ENCODE results near the gene APOL1.
"Not testable (repeated sequence)": the region's sequence is repeated elsewhere in the genome, so short reads cannot be mapped to it uniquely, and the experiment has no call there.

The APOL1 gene

GRCh38 chr22:36257948-36258670 is 5.2 kb downstream of the APOL1 start:
- Histone ChIP-seq H3K4me3 (ENCODE audit: low read depth in 1 of 2, low read length in 2 of 2) (no peak overlapping the region), H4K20me1 (ENCODE audit: insufficient read depth, low read length) (no peaks in the 10 kb centered on the region), H3K27ac (ENCODE audit: low read length) (peak overlapping the region; percentile 56), H3K36me3 (ENCODE audit: insufficient read depth, low read length) (peaks cover 32% of the 10 kb centered on the region), H2AFZ (ENCODE audit: low read depth, low read length) (no peak overlapping the region), H3K9ac (ENCODE audit: low read depth, low read length) (no peak overlapping the region), H3K79me2 (ENCODE audit: insufficient read depth, low read length) (peaks cover 14% of the 10 kb centered on the region), H3K4me1 (ENCODE audit: insufficient read depth, low read length) (peaks cover 36% of the 10 kb centered on the region), H3K9me3 (ENCODE audit: insufficient read depth, low read length, severe bottlenecking) (no peaks in the 10 kb centered on the region), H3K4me2 (ENCODE audit: insufficient read depth, low read length) (no peak overlapping the region), H3K27me3 (ENCODE audit: insufficient read depth, low read length, poor library complexity) (no peaks in the 10 kb centered on the region)
- TF ChIP-seq EZH2 (IDR thresholded peaks at IDR 0.05; ENCODE audit: borderline replicate concordance, low read depth, low read length, severe bottlenecking): no peak
- TF ChIP-seq, protein P1, sequence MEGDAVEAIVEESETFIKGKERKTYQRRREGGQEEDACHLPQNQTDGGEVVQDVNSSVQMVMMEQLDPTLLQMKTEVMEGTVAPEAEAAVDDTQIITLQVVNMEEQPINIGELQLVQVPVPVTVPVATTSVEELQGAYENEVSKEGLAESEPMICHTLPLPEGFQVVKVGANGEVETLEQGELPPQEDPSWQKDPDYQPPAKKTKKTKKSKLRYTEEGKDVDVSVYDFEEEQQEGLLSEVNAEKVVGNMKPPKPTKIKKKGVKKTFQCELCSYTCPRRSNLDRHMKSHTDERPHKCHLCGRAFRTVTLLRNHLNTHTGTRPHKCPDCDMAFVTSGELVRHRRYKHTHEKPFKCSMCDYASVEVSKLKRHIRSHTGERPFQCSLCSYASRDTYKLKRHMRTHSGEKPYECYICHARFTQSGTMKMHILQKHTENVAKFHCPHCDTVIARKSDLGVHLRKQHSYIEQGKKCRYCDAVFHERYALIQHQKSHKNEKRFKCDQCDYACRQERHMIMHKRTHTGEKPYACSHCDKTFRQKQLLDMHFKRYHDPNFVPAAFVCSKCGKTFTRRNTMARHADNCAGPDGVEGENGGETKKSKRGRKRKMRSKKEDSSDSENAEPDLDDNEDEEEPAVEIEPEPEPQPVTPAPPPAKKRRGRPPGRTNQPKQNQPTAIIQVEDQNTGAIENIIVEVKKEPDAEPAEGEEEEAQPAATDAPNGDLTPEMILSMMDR (IDR thresholded peaks at IDR 0.05; ENCODE audit: borderline replicate concordance, extremely low read depth, low read length, poor library complexity, severe bottlenecking): no peak
- DNase-seq (no peak), ATAC-seq (ENCODE audit: insufficient read depth, low read depth) (no peak)

GRCh38 chr22:36258701-36259614 is 6.0 kb downstream of the APOL1 start:
- ATAC-seq (ENCODE audit: insufficient read depth, low read depth): peak; percentile 44
- no peaks in the 10 kb centered on the region for H3K27me3 ChIP-seq (ENCODE audit: insufficient read depth, low read length, poor library complexity)
- peaks cover 27% of the 10 kb centered on the region for H3K4me1 ChIP-seq (ENCODE audit: insufficient read depth, low read length)
- TF ChIP-seq, protein P1 (IDR thresholded peaks at IDR 0.05; ENCODE audit: borderline replicate concordance, extremely low read depth, low read length, poor library complexity, severe bottlenecking): no peak
- no peak for TF ChIP-seq EZH2 (IDR thresholded peaks at IDR 0.05; ENCODE audit: borderline replicate concordance, low read depth, low read length, severe bottlenecking)
- peaks cover 32% of the 10 kb centered on the region for H3K36me3 ChIP-seq (ENCODE audit: insufficient read depth, low read length)
- no peaks in the 10 kb centered on the region for H4K20me1 ChIP-seq (ENCODE audit: insufficient read depth, low read length)
- H3K27ac ChIP-seq (ENCODE audit: low read length): peak overlapping the region; percentile 56
- peaks cover 8% of the 10 kb centered on the region for H3K79me2 ChIP-seq (ENCODE audit: insufficient read depth, low read length)
- no peak overlapping the region for H3K9ac ChIP-seq (ENCODE audit: low read depth, low read length)
- no peaks in the 10 kb centered on the region for H3K9me3 ChIP-seq (ENCODE audit: insufficient read depth, low read length, severe bottlenecking)
- H2AFZ ChIP-seq (ENCODE audit: low read depth, low read length): no peak overlapping the region
- DNase-seq: peak; percentile 46
- no peak overlapping the region for H3K4me3 ChIP-seq (ENCODE audit: low read depth in 1 of 2, low read length in 2 of 2)
- H3K4me2 ChIP-seq (ENCODE audit: insufficient read depth, low read length): no peak overlapping the region

DNA sequence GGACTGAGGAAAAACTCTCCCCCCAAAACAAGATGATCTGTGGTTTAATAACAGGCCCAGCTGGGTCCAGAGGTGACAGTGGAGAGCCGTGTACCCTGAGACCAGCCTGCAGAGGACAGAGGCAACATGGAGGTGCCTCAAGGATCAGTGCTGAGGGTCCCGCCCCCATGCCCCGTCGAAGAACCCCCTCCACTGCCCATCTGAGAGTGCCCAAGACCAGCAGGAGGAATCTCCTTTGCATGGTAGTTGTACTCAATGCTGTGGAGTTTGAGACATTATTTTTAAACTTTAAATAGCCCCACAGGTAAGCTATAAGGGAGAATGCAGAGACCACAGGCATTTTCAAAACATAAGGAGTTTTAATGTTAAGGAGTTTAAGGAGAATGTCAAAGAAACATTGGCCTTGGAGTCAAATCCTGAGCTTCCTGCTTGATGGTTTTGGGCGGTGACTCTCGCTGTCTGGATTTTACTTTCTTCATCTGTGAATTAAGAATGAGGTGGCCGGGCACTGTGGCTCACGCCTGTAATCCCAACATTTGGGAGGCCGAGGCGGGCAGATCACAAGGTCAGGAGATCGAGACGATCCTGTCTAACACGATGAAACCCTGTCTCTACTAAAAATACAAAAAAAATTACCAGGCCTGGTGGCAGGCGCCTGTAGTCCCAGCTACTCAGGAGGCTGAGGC is 6.8 kb downstream of the APOL1 start:
- ATAC-seq (ENCODE audit: insufficient read depth, low read depth): no peak
- no peaks in the 10 kb centered on the region for H4K20me1 ChIP-seq (ENCODE audit: insufficient read depth, low read length)
- no peak for DNase-seq
- H3K27me3 ChIP-seq (ENCODE audit: insufficient read depth, low read length, poor library complexity): no peaks in the 10 kb centered on the region
- H3K4me1 ChIP-seq (ENCODE audit: insufficient read depth, low read length): peaks cover 19% of the 10 kb centered on the region
- H3K4me3 ChIP-seq (ENCODE audit: low read depth in 1 of 2, low read length in 2 of 2): no peak overlapping the region
- peaks cover 3% of the 10 kb centered on the region; the same call in 1 of the 2 replicates for H3K79me2 ChIP-seq (ENCODE audit: insufficient read depth, low read length)
- H3K9ac ChIP-seq (ENCODE audit: low read depth, low read length): no peak overlapping the region
- no peaks in the 10 kb centered on the region for H3K9me3 ChIP-seq (ENCODE audit: insufficient read depth, low read length, severe bottlenecking)
- TF ChIP-seq, protein P1 (IDR thresholded peaks at IDR 0.05; ENCODE audit: borderline replicate concordance, extremely low read depth, low read length, poor library complexity, severe bottlenecking): no peak
- peaks cover 32% of the 10 kb centered on the region for H3K36me3 ChIP-seq (ENCODE audit: insufficient read depth, low read length)
- no peak overlapping the region for H3K27ac ChIP-seq (ENCODE audit: low read length)
- H2AFZ ChIP-seq (ENCODE audit: low read depth, low read length): no peak overlapping the region
- no peak overlapping the region for H3K4me2 ChIP-seq (ENCODE audit: insufficient read depth, low read length)

DNA sequence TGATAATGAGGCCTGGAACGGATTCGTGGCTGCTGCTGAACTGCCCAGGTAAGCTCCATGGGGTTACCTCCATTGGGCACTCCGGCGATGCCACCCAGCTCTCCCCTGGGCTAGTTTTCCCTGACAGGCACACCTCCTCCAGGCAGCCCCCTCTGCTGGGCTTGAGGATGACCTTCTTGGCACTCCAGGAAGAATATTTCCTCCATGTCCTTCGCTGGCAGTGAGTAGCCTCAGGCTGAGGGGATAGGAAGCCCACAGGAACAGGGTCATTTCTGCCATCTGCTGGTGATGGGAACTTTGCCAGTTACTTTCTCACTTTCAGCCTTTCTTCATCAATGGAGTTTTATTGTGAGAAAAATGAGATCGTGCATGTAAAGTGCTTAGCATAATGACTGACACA is 8.7 kb downstream of the APOL1 start:
- not testable (repeated sequence) for DNase-seq

GRCh38 chr22:36262307-36262706 is 9.4 kb downstream of the APOL1 start:
- H3K4me3 ChIP-seq (ENCODE audit: low read depth in 1 of 2, low read length in 2 of 2); H3K27me3 ChIP-seq (ENCODE audit: insufficient read depth, low read length, poor library complexity); H3K9me3 ChIP-seq (ENCODE audit: insufficient read depth, low read length, severe bottlenecking); H3K27ac ChIP-seq (ENCODE audit: low read length); H2AFZ ChIP-seq (ENCODE audit: low read depth, low read length); ATAC-seq (ENCODE audit: insufficient read depth, low read depth); H3K9ac ChIP-seq (ENCODE audit: low read depth, low read length); DNase-seq; H3K79me2 ChIP-seq (ENCODE audit: insufficient read depth, low read length); H3K4me2 ChIP-seq (ENCODE audit: insufficient read depth, low read length); H4K20me1 ChIP-seq (ENCODE audit: insufficient read depth, low read length): not testable (repeated sequence)
- Histone ChIP-seq H3K4me1 (ENCODE audit: insufficient read depth, low read length) (peaks cover 14% of the 10 kb centered on the region), H3K36me3 (ENCODE audit: insufficient read depth, low read length) (peaks cover 37% of the 10 kb centered on the region)

More for the DNA sequence above, 8.7 kb downstream of the APOL1 start:
- not testable (repeated sequence) for ATAC-seq (ENCODE audit: insufficient read depth, low read depth); H4K20me1 ChIP-seq (ENCODE audit: insufficient read depth, low read length); H3K4me2 ChIP-seq (ENCODE audit: insufficient read depth, low read length); H3K27me3 ChIP-seq (ENCODE audit: insufficient read depth, low read length, poor library complexity); H3K9me3 ChIP-seq (ENCODE audit: insufficient read depth, low read length, severe bottlenecking); H3K4me3 ChIP-seq (ENCODE audit: low read depth in 1 of 2, low read length in 2 of 2); H3K9ac ChIP-seq (ENCODE audit: low read depth, low read length); H2AFZ ChIP-seq (ENCODE audit: low read depth, low read length); H3K27ac ChIP-seq (ENCODE audit: low read length); H3K79me2 ChIP-seq (ENCODE audit: insufficient read depth, low read length)
- H3K36me3 ChIP-seq (ENCODE audit: insufficient read depth, low read length): peaks cover 41% of the 10 kb centered on the region
- peaks cover 14% of the 10 kb centered on the region for H3K4me1 ChIP-seq (ENCODE audit: insufficient read depth, low read length)
